Measurements from ENCODE around the gene RAD51.

The RAD51 gene

GRCh38 chr15:40762919-40763800, 68.2 kb downstream of the RAD51 start:
- DNase-seq = peak in 14 of 56 donors; percentile 8 to 64 (median 30)

GRCh38 chr15:40763801-40764628, 69.0 kb downstream of the RAD51 start, which contains the start of gene GCHFR:
GCHFR (plus strand) TSS chr15:40764068; CDS start chr15:40764181, 113 bp downstream.
- DNase-seq = peak in 31 of 56 donors; percentile 7 to 64 (median 43)

- DNase-seq = no peak
Observed at GRCh38 chr15:40764629-40765103, 69.7 kb downstream of the RAD51 start.

- no peak for DNase-seq
Observed at GRCh38 chr15:40766194-40766815, 71.3 kb downstream of the RAD51 start.

GRCh38 chr15:40766906-40767837, 72.2 kb downstream of the RAD51 start:
- DNase-seq = no peak

- DNase-seq = no peak
Observed at GRCh38 chr15:40767838-40768500, 73.0 kb downstream of the RAD51 start.

GRCh38 chr15:40768521-40769273, 73.7 kb downstream of the RAD51 start:
- DNase-seq = no peak

- peak in 37 of 56 donors; percentile 16 to 82 (median 55) for DNase-seq
Observed at GRCh38 chr15:40769274-40770146, 74.5 kb downstream of the RAD51 start, which contains the start of gene C15orf62. C15orf62 (plus strand) TSS chr15:40769980; CDS start chr15:40770496, 516 bp downstream.

- DNase-seq = peak in 2 of 56 donors; percentile 22 to 29
Observed at GRCh38 chr15:40770147-40770721, 75.3 kb downstream of the RAD51 start.

- no peak for DNase-seq
Observed at GRCh38 chr15:40771242-40771641, 76.3 kb downstream of the RAD51 start.

GRCh38 chr15:40772014-40772413, 77.0 kb downstream of the RAD51 start:
- DNase-seq = peak in 7 of 56 donors; percentile 3 to 54 (median 18)

- DNase-seq = no peak
Observed at GRCh38 chr15:40773496-40773895, 78.5 kb downstream of the RAD51 start.

GRCh38 chr15:40773902-40774301, 78.9 kb downstream of the RAD51 start:
- DNase-seq = no peak

GRCh38 chr15:40775007-40775406, 80.0 kb downstream of the RAD51 start:
- DNase-seq = peak in 9 of 56 donors; percentile 5 to 41 (median 20)

GRCh38 chr15:40775740-40776536, 81.0 kb downstream of the RAD51 start:
- no peak for DNase-seq

GRCh38 chr15:40776537-40777141, 81.7 kb downstream of the RAD51 start:
- no peak for DNase-seq

All from nucleus accumbens (tissue), 56 donors.